Left ventricle myocardium inferior (tissue), 1 donor: ENCODE measurements around the gene RYR1. TPM values are rescaled to one million over a fixed set of nuclear protein-coding genes. Genes with fewer than 3 reads are reported as not detected.

Source experiments
- DNase-seq: peaks from one replicate; pipeline ENCODE4 v3.0.0-alpha.2; 2020
- H3K27ac ChIP-seq: fragments of 200-600 bp; replicated peaks from 2 replicates; pipeline ENCODE4 v1.8.0; 2021
- H3K27me3 ChIP-seq: fragments of 200-600 bp; 2 replicates; pipeline ENCODE4 v1.8.0; 2021; ENCODE audit warnings: low read depth
- H3K36me3 ChIP-seq: fragments of 200-600 bp; 2 replicates; pipeline ENCODE4 v1.8.0; 2021
- H3K4me1 ChIP-seq: fragments of 200-600 bp; 2 replicates; pipeline ENCODE4 v1.8.0; 2021
- H3K4me3 ChIP-seq: fragments of 200-600 bp; 2 replicates; pipeline ENCODE4 v1.8.0; 2021; ENCODE audit warnings: mild to moderate bottlenecking, moderate library complexity
- H3K9me3 ChIP-seq: fragments of 200-600 bp; replicated peaks from 2 replicates; pipeline ENCODE4 v1.8.0; 2021
- intact Hi-C: fragments of 100-400 bp; cut with micrococcal nuclease; formaldehyde crosslinking; loops from one replicate; pipeline ENCODE4 v1.11.0; 2022
- total RNA-seq: library from RNA; stranded (reverse); fragmentation: NEBNext Ultra II Directional; extraction: Animal tissue kit (Norgen Biotek cat#: 25700); gene quantifications from one replicate; pipeline ENCODE4 v1.2.1, GENCODE V29; 2021
- TF ChIP-seq, protein P1 (sequence below): fragments of 200-600 bp; IDR thresholded peaks from 2 replicates; pipeline ENCODE4 v1.8.0; 2021; ENCODE audit warnings: antibody characterized with exemption, mild to moderate bottlenecking, borderline replicate concordance
- donor health status: DM: no; HTN: yes; CAD: no; lungs with severe emphysema.

RYR1 gene
- total RNA-seq, 1 donor from 2014 or later: 0.74 TPM

GRCh38 chr19:38441657-38442348, 8.3 kb downstream of the RYR1 start:
- no peaks in the 10 kb centered on the region for H3K9me3 ChIP-seq
- TF ChIP-seq, protein P1, sequence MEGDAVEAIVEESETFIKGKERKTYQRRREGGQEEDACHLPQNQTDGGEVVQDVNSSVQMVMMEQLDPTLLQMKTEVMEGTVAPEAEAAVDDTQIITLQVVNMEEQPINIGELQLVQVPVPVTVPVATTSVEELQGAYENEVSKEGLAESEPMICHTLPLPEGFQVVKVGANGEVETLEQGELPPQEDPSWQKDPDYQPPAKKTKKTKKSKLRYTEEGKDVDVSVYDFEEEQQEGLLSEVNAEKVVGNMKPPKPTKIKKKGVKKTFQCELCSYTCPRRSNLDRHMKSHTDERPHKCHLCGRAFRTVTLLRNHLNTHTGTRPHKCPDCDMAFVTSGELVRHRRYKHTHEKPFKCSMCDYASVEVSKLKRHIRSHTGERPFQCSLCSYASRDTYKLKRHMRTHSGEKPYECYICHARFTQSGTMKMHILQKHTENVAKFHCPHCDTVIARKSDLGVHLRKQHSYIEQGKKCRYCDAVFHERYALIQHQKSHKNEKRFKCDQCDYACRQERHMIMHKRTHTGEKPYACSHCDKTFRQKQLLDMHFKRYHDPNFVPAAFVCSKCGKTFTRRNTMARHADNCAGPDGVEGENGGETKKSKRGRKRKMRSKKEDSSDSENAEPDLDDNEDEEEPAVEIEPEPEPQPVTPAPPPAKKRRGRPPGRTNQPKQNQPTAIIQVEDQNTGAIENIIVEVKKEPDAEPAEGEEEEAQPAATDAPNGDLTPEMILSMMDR: no peak
- H3K4me3 ChIP-seq: no peak overlapping the region
- no peaks in the 10 kb centered on the region for H3K4me1 ChIP-seq
- intact Hi-C loops: no loop called here
- DNase-seq: no peak
- H3K27ac ChIP-seq: no peak overlapping the region
- H3K27me3 ChIP-seq: peaks cover 59% of the 10 kb centered on the region
- no peaks in the 10 kb centered on the region for H3K36me3 ChIP-seq

DNA sequence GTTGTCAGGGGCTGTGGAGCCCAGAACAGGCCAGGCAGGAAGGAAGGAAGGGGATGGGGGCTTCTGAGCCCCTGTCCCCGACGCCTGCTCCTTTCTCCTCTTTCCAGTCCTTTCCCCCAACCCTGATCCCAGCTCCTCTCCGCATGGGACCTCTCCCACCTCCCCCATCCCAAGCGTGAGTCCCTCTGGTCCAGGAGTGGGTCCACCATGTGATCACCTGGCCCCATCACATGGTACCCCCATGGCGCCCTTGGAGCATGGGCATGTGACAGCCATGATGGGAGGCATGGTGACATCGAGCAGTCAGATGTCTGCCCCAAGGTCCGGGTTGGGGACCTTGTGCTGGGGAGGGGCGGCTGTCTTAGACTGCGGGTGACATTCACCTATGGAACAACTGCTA, 9.2 kb downstream of the RYR1 start:
- H3K4me1 ChIP-seq: no peaks in the 10 kb centered on the region
- no peak overlapping the region for H3K4me3 ChIP-seq
- TF ChIP-seq, protein P1: no peak
- H3K36me3 ChIP-seq: no peaks in the 10 kb centered on the region
- H3K27ac ChIP-seq: no peak overlapping the region
- no peaks in the 10 kb centered on the region for H3K9me3 ChIP-seq
- H3K27me3 ChIP-seq: peaks cover 56% of the 10 kb centered on the region
- intact Hi-C loops: no loop called here
- no peak for DNase-seq

- Histone ChIP-seq H3K36me3 (no peaks in the 10 kb centered on the region), H3K27ac (no peak overlapping the region)
These were observed 10.0 kb downstream of the RYR1 start for GRCh38 chr19:38443458-38443999.

DNA sequence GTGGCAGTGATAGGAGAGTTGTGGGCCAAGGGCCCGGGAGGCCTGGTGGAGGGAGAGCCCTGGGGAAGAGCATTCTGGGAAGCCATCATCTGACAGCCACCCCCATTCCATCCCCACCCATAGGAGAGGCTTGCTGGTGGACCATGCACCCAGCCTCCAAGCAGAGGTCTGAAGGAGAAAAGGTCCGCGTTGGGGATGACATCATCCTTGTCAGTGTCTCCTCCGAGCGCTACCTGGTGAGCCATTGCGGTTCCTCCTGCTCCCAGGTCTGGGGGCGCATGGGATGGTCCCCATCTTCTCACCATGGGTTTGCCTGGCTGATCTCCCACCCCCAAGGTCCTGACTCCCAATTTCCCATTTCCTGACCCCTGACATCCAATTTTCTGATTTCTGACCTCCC, 10.5 kb downstream of the RYR1 start:
- no peaks in the 10 kb centered on the region for H3K4me1 ChIP-seq
- H3K27ac ChIP-seq: no peak overlapping the region
- no peaks in the 10 kb centered on the region for H3K9me3 ChIP-seq
- intact Hi-C loops: no loop called here
- no peaks in the 10 kb centered on the region for H3K36me3 ChIP-seq
- H3K4me3 ChIP-seq: no peak overlapping the region
- TF ChIP-seq, protein P1: no peak
- no peak for DNase-seq
- peaks cover 49% of the 10 kb centered on the region for H3K27me3 ChIP-seq

More at GRCh38 chr19:38443458-38443999, 10.0 kb downstream of the RYR1 start:
- Histone ChIP-seq H3K4me1 (no peaks in the 10 kb centered on the region), H3K27me3 (peaks cover 53% of the 10 kb centered on the region), H3K9me3 (no peaks in the 10 kb centered on the region), H3K4me3 (no peak overlapping the region)
- TF ChIP-seq, protein P1: no peak
- intact Hi-C loops: no loop called here
- DNase-seq: no peak

DNA sequence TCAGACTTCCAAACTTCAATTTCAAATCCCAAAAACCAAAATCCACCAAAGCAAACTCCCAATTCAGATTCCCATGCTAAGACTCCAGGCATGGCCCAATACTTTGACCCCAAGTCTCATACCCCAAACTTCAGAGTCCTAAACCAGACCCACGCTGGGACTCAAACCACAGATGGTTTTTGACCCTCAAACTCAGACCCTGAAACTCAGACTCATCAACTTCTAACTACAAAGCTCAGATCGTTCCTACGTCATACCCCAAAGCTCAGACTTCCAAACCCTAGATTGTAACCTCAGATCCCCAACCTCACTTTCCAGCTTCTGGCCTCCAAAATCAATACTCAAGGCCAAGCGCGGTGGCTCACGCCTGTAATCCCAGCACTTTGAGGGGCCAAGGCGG, 11.9 kb downstream of the RYR1 start:
- Histone ChIP-seq H3K4me1 (no peaks in the 10 kb centered on the region), H3K27ac (no peak overlapping the region), H3K36me3 (no peaks in the 10 kb centered on the region), H3K27me3 (peaks cover 41% of the 10 kb centered on the region), H3K4me3 (no peak overlapping the region), H3K9me3 (no peaks in the 10 kb centered on the region)
- no peak for DNase-seq
- intact Hi-C loops: no loop called here
- TF ChIP-seq, protein P1: no peak
